Brain microvascular endothelial cell (primary cell): Measurements from ENCODE around the gene MAMDC4.

Experiments
- DNase-seq: peaks from one replicate; pipeline ENCODE4 v3.0.0-alpha.2; 2020
- H3K27ac ChIP-seq: fragments of 250-450 bp; sonication (Bioruptor Pico); 2 replicates; pipeline ENCODE4 v1.5.1; 2020; ENCODE audit warnings: mild to moderate bottlenecking, moderate library complexity
- H3K27me3 ChIP-seq: fragments of 250-450 bp; sonication (Bioruptor Pico); replicated peaks from 2 replicates; pipeline ENCODE4 v1.5.1; 2020; ENCODE audit warnings: mild to moderate bottlenecking
- H3K36me3 ChIP-seq: fragments of 250-450 bp; sonication (Bioruptor Pico); replicated peaks from 2 replicates; pipeline ENCODE4 v1.5.1; 2020; ENCODE audit warnings: mild to moderate bottlenecking
- H3K4me3 ChIP-seq: 2 replicates; pipeline ENCODE4 v1.5.1; 2011; ENCODE audit warnings: low read depth, mild to moderate bottlenecking, control low read depth, low read length, moderate library complexity
- CTCF ChIP-seq: IDR thresholded peaks from 2 replicates; pipeline ENCODE4 v1.5.1; 2011; ENCODE audit warnings: low read depth, mild to moderate bottlenecking, moderate library complexity, low read length, control low read depth, inconsistent platforms; ENCODE audit errors: missing control alignments
- in situ Hi-C: cut with HindIII; loops from 2 replicates; pipeline ENCODE4 v1.10.0; 2017; ENCODE audit warnings: low sequenced_read_pairs, low pct_ligation_motif_present

Gene MAMDC4

GRCh38 chr9:136846376-136847087 lies 5.6 kb upstream of the MAMDC4 start:
- H3K27me3 ChIP-seq = peaks cover 15% of the 10 kb centered on the region
- DNase-seq = no peak

GRCh38 chr9:136847088-136847825 lies 4.9 kb upstream of the MAMDC4 start:
- TF ChIP-seq CTCF = no peak
- H3K4me3 ChIP-seq = peak overlapping the region; percentile 79
- peaks cover 17% of the 10 kb centered on the region for H3K36me3 ChIP-seq
- in situ Hi-C loops = no loop called here
- H3K27me3 ChIP-seq = peaks cover 15% of the 10 kb centered on the region
- no peak overlapping the region for H3K27ac ChIP-seq
- peak; percentile 19 for DNase-seq

More at GRCh38 chr9:136846376-136847087, 5.6 kb upstream of the MAMDC4 start:
- H3K4me3 ChIP-seq = no peak overlapping the region
- TF ChIP-seq CTCF = no peak
- H3K36me3 ChIP-seq = peaks cover 16% of the 10 kb centered on the region
- H3K27ac ChIP-seq = no peak overlapping the region
- in situ Hi-C loops = no loop called here

- Histone ChIP-seq H3K36me3 (peaks cover 17% of the 10 kb centered on the region), H3K4me3 (peak overlapping the region; percentile 79), H3K27ac (no peak overlapping the region), H3K27me3 (peaks cover 15% of the 10 kb centered on the region)
- in situ Hi-C loops = no loop called here
- peak; percentile 63 for DNase-seq
- no peak for TF ChIP-seq CTCF
These were observed 4.2 kb upstream of the MAMDC4 start for GRCh38 chr9:136847826-136848392.

GRCh38 chr9:136848393-136849037 lies 3.6 kb upstream of the MAMDC4 start:
- Histone ChIP-seq H3K36me3 (peaks cover 17% of the 10 kb centered on the region), H3K4me3 (peak overlapping the region; percentile 79), H3K27ac (peak overlapping the region; percentile 17), H3K27me3 (peaks cover 15% of the 10 kb centered on the region)
- TF ChIP-seq CTCF = no peak
- DNase-seq = no peak
- in situ Hi-C loops = no loop called here

- Histone ChIP-seq H3K36me3 (peaks cover 17% of the 10 kb centered on the region), H3K4me3 (peak within 1 kb of the TSS; percentile 79), H3K27ac (peak within 1 kb of the TSS; percentile 74), H3K27me3 (peaks cover 11% of the 10 kb centered on the region)
- no peak for TF ChIP-seq CTCF
- DNase-seq = peak; percentile 98
- in situ Hi-C loops = no loop called here
These were observed 2.8 kb upstream of the MAMDC4 start, which contains the start of gene PHPT1 for GRCh38 chr9:136849038-136849959. Gene PHPT1, plus strand, starts transcription at chr9:136849409. Its CDS starts 22 bp downstream, at chr9:136849431.
